GM12865 (cell line): Measurements from ENCODE around the gene SKA3.

Experiments used
- DNase-seq: peaks from one replicate; pipeline ENCODE4 v3.0.0; 2010; ENCODE audit warnings: low read depth
- H3K4me3 ChIP-seq: 2 replicates; pipeline ENCODE4 v1.5.1; 2011; ENCODE audit warnings: mild to moderate bottlenecking, low read depth, low read length, control low read depth
- CTCF ChIP-seq: IDR thresholded peaks from 2 replicates; pipeline ENCODE4 v1.5.1; 2011; ENCODE audit warnings: low read length, control low read depth, low read depth, inconsistent platforms; ENCODE audit not compliant: insufficient read depth; ENCODE audit errors: missing control alignments

SKA3 gene

GRCh38 chr13:21134475-21134874, 41.9 kb downstream of the SKA3 start:
- no peak for TF ChIP-seq CTCF
- DNase-seq, result no peak
- H3K4me3 ChIP-seq, result no peak overlapping the region

- H3K4me3 ChIP-seq, result no peak overlapping the region
- no peak for TF ChIP-seq CTCF
These were observed 43.3 kb downstream of the SKA3 start for GRCh38 chr13:21133077-21133476.

GRCh38 chr13:21130116-21130515, 46.2 kb downstream of the SKA3 start:
- TF ChIP-seq CTCF, result no peak
- no peak overlapping the region for H3K4me3 ChIP-seq
- DNase-seq, result no peak

More at GRCh38 chr13:21133077-21133476, 43.3 kb downstream of the SKA3 start:
- DNase-seq, result no peak

GRCh38 chr13:21124852-21125251, 51.5 kb downstream of the SKA3 start:
- DNase-seq, result no peak
- TF ChIP-seq CTCF, result no peak
- no peak overlapping the region for H3K4me3 ChIP-seq

- no peak overlapping the region for H3K4me3 ChIP-seq
- TF ChIP-seq CTCF, result no peak
These were observed 52.4 kb downstream of the SKA3 start for GRCh38 chr13:21123956-21124355.

GRCh38 chr13:21121616-21122015, 54.7 kb downstream of the SKA3 start:
- DNase-seq, result no peak
- no peak for TF ChIP-seq CTCF
- no peak overlapping the region for H3K4me3 ChIP-seq

More at GRCh38 chr13:21123956-21124355, 52.4 kb downstream of the SKA3 start:
- DNase-seq, result no peak

GRCh38 chr13:21120191-21120590, 56.2 kb downstream of the SKA3 start:
- no peak for TF ChIP-seq CTCF
- no peak overlapping the region for H3K4me3 ChIP-seq
- DNase-seq, result no peak
